ENCODE results near the gene BZW1.

BZW1 gene

DNA sequence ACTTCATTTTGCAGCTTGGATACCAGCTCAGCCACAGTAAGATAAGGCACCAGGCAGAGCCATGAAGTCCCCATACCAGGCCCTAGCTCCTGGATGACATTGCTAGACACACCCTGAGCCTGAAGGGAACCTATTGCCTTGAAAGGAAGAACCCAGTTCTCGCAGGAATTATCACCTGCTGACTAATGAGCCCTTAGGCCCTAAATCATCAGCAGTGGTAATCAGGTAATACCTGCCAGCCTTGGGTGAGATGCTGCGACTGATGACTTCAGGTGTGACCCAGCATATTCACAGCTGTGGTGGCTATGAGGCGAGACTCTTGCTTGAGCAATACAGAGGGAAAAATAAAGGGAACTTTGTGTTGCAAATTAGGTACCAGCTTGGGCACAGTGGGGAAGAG, 27.8 kb downstream of the BZW1 start:
- DNase-seq (ENCODE audit: low read depth), result no peak

DNA sequence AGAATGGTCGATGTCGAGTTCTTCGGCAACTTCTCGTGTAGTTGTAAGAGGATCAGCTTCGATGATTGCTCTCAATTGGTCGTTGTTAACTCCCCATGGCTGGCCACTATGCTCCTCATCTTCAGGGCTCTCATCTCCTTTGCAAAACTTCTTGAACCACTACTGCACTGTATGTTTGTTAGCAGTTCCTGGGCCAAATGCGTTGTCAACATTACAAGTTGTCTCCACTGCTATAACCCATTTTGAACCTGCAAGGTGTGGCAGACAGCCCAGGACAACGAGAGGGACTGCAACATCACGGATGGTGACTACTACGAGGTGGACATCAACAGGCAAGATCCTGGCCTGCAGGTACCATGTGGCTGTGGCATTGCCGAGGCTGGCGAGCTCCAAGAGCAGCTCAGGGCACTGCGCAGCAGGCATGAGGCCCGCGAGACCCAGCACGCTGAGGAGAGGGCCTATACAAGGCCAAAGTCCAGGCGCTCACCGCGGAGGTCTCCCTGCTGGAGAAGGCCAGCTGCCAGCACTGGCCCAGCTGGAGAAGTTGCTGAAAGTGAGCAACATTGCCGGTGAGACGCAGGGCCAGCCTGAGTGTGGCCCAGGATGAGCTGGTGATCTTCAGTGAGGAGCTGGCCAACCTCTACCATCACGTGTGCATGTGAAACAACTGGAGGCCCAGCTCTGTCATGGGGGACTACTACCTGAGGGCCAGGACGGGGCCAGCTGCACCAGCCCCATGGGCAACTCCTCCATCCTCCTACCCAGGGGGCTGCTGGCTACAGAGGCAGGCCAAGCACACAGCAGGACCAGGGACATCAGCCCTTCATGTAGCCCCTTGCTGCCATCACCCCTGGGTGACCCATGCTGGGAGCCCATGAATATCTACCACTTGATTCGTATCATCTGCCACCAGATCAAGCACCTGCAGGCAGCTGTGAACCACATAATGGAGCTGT, 32.6 kb downstream of the BZW1 start:
- DNase-seq (ENCODE audit: low read depth), result no peak

DNA sequence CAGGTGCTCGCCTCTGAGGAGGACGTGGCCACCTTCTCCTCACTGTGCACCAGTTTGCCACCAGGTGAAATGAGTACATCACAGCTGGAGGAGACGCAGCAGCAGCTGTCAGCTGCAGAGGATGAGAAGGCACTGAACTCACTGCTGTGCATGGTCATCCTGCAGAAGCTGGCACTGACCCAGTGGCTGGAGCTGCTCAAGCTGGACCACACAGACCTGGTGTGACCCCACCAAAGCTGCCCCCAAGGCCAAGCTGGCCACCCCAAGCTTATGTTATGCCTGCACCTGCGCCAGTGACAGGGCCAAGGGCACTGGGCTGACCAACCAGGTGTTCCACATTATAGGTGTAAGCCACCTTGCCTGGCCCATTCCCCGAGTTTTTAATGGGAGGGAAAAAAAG, 33.5 kb downstream of the BZW1 start:
- DNase-seq (ENCODE audit: low read depth), result no peak

DNA sequence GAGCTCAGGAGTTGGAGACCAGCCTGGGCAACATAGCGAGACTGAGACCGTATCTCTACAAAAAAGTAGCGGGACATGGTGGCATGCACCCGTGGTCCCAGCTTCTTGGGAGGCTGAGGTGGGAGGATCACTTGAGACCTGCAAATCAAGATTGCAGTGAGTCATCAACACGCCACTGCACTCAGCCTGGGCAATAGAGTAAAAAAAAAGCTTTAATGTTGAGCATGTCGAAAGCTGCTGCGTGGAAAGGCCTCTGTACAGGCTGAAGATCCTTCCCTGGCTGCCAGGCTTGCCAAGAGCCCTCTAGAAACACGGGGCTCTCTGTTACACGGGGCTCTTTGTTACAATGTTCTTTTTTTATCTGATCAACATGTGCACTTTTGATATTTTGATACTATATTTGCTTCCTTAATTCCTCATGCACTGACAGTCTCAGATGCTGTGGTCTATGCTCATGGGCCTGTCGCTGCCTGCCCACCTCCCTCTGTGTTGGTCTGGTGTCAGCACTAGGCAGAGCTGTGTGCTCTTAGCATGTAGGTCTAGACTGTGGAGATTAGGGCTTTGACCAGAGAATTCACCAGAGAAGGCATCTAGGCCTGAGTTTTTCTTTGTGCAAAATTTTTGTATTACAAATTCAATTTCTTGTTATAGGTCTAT, 34.1 kb downstream of the BZW1 start:
- DNase-seq (ENCODE audit: low read depth), result no peak

DNA sequence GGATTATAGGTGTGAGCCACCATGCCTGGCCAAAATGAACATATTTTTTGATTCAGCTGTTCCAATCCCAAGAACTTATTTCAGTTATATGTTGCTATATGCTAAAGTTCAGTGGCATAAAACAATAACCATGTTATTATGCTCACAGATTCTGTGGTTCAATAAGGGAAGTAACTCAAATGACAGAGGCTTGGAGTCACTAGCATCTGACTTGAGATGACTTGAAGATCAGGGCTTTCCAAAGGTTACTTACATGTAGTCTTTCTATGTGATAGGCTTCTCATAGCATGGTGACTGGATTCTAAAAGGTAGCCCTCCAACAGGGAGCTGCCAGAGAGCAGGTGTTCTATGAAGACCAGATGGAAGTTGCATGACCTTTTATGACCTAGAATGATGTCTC, 35.6 kb downstream of the BZW1 start:
- DNase-seq (ENCODE audit: low read depth), result no peak

DNA sequence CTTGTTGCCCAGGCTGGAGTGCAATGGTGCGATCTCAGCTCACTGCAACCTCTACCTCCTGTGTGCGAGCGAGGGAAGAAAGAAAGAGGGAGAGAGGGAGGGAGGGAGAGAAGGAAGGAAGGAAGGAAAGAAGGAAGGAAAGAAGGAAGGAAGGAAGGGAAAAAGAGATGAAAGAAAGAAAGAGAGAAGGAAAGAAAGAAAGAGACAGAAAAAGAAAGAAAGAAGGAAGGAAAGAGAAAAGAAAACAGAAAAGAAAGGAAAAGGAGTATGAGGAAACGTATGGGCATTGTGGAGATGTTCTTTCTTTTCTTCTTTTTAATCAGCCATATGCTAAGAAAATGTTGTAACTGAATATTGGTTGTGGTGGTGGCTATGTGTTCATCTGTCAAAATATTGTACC, 36.2 kb downstream of the BZW1 start:
- no peak for DNase-seq (ENCODE audit: low read depth)

DNA sequence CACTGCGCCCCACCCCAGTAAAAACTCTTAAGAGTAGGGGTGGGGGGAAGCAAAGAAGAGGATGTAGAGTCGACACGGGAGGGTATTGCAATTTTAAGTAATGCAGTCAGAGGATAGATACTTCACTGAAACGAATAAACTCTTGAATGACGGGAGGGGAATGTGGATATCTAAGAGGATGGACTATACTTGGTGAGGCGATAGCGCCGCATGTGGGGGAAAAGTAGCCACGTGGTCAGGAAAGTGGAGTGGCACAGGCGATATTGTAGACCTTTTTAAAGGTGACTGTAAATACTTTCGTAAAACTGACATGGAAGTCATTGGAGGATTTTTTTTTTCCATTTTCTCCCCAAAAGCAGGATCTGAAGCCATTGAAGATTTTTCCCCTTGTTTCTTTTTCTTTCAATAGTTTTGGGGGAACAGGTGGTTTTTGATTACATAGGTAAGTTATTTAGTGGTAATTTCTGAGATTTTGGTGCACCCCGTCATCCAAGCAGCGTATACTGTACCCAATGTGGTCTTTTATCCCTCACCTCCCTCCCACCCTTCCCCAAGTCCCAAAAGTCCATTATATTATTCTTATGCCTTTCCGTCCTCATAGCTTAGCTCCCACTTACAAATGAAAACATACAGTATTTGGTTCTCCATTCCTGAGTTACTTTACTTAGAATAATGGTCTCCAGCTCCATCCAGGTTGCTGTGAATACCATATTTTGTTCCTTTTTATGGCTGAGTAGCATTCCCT, 39.0 kb downstream of the BZW1 start:
- no peak for DNase-seq (ENCODE audit: low read depth)

DNA sequence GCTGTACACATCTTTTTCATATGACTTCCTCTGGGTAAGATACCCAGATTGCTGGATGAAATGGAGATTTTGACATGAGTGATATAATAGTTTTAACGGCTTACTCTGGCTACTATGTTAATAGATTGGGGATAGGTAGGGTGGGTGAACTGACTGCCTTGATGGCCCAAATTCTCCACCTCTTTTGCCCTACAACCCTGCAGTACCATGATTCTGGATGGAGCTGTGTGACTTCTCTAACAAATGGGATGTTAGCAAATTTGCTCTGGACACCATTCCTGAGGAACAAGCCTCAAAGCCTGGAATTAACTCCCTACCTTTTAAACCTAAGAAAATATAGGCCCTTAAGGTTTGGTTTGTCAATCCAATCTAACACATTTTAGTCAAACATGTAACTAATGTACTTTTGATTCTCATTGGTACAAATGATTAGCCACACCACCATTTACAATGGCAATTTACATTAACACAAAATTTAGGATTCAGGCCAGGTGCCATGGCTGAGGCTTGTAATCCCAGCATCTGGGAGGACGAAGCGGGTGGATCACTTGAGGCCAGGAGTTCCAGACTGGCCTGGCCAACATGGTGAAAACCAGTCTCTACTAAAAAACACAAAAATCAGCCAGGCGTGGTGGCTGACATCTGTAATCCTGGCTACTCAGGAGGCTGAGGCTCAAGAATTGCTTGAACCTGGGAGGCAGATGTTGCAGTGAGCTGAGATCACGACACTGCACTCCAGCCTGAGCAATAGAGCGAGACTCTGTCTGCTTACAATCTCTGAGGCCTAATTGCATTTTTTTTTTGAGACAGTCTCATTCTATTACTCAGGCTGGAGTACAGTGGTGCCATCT, 39.9 kb downstream of the BZW1 start:
- no peak for DNase-seq (ENCODE audit: low read depth)

DNA sequence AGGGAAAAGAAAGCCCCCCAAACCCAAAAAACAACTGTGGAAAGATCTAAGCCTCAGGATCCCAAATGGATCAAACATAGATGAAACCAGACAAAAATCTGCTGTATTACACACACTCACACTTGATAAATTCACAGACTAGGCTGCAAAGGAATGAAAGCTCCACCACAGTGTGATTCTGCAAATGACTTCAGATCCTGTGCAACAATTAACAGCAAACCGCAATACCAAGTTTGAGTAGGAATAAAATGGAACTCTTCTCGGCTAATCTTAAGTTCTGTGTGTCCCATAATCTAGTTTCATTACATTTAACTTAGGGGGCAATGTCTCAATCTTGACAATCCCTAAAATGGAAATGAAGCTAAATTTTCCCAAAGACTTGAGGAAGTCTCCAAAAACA, 40.9 kb downstream of the BZW1 start:
- DNase-seq (ENCODE audit: low read depth), result no peak

DNA sequence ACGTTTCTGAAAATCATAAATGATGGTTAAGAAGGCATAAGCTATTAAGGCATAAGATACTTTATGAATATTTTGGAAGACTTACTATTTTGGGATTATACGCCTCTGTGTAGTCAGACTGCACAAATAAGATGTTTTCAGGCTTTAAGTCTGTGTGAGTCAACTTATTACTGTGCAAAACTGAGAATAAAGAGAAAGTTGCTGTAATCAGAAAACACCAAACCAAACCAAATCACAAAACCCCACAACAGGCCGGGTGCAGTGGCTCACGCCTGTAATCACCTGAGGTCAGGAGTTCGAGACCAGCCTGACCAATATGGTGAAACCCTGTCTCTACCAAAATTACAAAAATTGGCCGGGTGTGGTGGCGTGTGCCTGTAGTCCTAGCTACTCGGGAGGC, 45.1 kb downstream of the BZW1 start:
- peak; percentile 11 for DNase-seq (ENCODE audit: low read depth)

DNA sequence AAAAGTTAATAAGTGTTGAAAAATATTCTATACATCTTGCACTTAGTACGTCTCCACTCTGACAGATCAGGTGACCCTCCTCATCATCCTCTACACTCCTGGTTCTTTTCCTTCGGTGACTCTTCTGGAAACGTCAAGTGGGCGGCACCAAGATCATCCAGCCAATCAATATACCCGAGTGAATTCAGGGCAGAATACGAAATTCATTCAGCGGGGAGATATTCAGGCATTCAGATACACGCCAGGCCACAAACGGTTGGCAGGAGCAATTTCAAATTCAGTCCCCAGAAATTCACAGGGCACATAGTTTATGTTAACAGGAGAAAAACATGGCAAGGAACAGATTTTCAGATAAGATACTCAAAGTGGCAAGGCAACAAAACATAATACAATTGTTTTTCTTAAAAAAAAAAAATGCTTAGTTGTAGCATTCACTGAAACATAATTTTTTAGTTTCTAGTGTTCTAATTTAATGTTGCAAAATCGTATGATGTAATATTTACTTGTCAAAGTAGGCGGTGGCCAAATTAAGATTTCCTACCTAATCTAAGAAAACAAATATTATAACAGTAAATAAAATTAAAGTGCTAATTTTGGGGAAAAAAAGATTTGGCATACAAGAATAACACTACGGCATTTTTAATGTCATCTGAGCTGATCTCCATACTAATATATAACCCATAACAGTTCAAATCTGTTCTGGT, 48.5 kb downstream of the BZW1 start:
- peak; percentile 15 for DNase-seq (ENCODE audit: low read depth)

DNA sequence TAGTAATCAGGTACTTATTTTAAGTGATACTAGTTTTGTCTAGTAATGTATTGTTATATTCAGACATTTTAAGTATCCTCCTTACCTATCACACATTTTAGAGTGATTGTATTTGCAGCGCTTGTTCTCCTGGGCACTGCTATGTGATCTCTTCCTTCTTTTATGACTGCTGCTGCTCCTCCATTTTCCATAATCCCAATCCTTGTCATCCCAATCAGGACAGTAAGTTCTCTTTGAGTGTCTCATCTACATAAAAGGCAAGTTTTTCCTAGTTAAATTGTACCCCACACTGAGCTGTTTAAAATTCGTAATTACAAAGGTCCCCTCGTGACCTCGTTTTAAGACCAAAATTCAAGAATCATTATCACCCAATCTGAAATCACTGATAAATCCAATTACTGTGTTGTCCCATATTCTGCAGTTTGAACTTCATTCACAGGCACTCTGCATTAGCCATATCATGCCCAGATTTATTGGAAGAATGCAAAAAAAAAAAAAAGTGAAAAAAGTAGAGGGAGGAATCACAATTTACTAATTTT, 50.0 kb downstream of the BZW1 start:
- no peak for DNase-seq (ENCODE audit: low read depth)

DNA sequence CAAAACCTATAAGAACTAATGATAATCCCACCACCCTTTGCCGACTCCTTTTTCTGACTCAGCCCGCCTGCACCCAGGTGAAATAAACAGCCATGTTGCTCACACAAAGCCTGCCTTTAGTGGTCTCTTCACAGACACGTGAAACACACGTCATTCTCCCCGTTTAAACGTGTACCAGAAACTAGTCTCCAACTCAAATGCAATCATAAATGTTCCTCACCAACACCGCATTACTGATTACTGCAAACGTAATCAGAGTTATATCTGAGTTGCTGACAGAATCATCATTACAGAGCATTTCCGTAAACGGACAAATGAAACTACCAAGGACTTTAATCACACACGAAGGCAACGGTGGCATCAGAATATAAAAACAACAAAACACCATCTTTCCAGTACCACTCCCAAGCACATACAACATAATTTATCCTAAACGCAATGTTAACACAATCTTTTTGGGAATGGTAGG, 50.9 kb downstream of the BZW1 start:
- DNase-seq (ENCODE audit: low read depth), result peak; percentile 48

DNA sequence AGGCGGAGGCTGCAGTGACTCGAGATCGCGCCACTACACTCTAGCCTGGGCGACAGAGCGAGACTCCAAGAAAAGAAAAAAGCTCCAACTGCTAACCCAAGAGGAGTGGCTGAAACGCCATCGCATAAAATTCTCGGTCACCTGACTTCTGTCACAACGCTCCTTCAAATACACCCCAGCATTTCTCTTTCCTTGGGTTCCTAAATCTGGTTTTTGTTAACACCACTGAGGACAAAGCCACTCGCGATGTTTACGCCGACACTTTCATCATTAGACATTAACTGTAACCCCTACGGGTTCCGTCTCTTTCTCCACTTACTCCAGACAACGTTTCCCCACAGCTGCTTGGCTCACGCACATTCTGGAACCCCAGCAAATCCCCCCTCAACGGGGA, 52.1 kb downstream of the BZW1 start:
- DNase-seq (ENCODE audit: low read depth), result no peak

DNA sequence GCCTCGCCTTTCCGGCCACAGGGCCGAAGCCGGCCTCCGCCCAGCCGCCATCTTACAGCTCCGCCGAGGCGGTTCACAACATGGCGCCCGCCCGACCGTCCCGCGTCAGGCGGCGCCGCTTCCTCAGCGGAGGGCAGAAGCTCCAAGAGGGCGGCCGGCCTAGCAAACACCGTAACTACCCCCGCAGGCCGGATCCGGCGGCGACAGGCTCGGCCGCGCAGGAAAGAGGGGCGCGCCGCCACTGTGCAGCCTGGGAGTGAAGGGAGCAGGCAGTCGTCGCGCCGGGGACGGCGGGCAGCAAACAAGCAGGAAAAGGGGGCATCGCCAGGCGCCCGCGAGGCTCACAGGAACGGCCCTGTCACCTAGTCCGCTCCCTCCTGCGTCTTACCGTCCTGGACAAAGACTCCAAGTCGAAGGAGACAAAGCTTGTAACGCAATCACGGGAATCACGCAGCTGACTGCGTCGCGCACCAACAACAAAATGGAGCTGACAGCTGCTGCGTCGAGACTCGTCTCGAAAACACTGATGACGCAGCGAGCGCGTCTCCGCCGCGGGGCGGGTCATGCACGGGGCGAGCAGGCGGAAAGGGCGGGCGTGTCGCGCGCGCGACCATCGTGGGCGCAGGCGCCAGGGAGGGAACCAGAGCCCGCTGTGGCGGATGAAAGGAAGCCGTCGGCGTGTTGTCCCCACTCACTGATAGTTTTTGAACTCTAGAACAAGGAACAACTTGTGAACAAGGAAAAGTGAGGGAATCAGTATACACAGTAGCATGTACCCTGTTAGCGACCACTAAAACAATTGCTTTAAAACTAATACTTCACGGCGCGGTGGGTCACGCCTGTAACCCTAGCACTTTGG, 52.7 kb downstream of the BZW1 start, which contains the start of gene CLK1:
CLK1 (minus strand) TSS at position 483 of the 859 bp plus-strand sequence. CDS start 2,796 bp downstream, outside the sequence.
- peak; percentile 98 for DNase-seq (ENCODE audit: low read depth)

DNA sequence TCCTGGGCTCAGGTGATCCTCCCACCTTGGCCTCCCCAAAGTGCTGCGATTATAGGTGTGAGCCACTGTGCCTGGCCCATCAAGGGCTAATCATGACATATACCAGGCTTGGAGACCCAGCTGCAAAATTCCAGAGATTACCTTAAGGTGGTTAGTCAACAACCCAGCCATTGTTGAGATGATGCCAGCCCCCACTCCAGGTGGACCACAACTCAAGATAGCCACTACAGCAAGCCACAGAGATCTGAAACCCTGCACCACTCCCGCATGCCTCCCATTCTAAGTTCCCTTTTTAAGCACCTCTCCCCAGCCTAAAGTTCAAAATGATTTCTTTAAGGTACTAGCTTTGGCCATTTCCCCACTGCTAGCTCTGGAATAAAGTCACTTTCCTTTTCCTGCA, 57.3 kb downstream of the BZW1 start:
- no peak for DNase-seq (ENCODE audit: low read depth)

DNA sequence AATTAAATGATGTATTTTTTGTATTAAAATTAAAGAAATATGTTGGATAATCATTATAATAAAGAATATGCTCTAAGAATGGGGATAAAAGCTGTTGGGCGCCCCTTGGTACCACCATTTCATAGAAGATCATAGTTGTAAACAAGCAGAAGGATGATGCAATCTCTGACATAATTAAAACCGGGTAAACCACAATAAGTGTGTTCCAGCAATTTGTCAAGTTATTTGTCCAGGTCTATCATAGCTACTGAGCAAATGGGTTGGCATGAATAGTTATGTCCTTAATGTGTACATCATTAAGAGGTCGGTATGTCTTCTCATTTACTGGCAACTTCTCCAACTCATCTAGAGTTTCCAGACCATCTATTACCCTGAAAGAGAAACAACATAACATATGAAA, 59.4 kb downstream of the BZW1 start:
- no peak for DNase-seq (ENCODE audit: low read depth)

DNA sequence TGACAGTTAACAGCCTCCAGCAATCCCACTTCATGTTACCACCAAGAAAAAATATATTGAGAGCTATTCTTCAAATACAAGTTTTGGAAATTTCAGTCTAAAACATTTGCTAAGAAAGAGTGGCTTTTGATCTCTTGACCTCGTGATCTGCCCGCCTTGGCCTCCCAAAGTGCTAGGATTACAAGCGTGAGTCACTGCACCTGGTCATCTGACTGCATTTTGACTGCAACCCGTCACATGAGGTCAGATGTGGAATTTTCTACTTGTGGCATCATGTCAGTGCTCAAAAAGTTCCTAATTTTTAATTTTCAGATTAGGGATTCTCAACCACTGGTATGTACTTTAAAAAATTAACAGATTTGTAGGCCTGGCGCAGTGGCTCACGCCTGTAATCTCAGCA, 61.9 kb downstream of the BZW1 start:
- DNase-seq (ENCODE audit: low read depth), result no peak
